ENCODE data around the gene GET4. TPM values are rescaled to one million over a fixed set of nuclear protein-coding genes. Genes with fewer than 3 reads are reported as not detected.
A peak's percentile ranks its signal among the peaks of the same experiment; 100 is the strongest.

The GET4 gene
- total and polyA plus RNA-seq, 2 of the 13 experiments (the other 11 are each of a cell fraction or from before 2014, with no cell fraction given): 28.2 to 35.2 TPM

- TF ChIP-seq, protein P1, sequence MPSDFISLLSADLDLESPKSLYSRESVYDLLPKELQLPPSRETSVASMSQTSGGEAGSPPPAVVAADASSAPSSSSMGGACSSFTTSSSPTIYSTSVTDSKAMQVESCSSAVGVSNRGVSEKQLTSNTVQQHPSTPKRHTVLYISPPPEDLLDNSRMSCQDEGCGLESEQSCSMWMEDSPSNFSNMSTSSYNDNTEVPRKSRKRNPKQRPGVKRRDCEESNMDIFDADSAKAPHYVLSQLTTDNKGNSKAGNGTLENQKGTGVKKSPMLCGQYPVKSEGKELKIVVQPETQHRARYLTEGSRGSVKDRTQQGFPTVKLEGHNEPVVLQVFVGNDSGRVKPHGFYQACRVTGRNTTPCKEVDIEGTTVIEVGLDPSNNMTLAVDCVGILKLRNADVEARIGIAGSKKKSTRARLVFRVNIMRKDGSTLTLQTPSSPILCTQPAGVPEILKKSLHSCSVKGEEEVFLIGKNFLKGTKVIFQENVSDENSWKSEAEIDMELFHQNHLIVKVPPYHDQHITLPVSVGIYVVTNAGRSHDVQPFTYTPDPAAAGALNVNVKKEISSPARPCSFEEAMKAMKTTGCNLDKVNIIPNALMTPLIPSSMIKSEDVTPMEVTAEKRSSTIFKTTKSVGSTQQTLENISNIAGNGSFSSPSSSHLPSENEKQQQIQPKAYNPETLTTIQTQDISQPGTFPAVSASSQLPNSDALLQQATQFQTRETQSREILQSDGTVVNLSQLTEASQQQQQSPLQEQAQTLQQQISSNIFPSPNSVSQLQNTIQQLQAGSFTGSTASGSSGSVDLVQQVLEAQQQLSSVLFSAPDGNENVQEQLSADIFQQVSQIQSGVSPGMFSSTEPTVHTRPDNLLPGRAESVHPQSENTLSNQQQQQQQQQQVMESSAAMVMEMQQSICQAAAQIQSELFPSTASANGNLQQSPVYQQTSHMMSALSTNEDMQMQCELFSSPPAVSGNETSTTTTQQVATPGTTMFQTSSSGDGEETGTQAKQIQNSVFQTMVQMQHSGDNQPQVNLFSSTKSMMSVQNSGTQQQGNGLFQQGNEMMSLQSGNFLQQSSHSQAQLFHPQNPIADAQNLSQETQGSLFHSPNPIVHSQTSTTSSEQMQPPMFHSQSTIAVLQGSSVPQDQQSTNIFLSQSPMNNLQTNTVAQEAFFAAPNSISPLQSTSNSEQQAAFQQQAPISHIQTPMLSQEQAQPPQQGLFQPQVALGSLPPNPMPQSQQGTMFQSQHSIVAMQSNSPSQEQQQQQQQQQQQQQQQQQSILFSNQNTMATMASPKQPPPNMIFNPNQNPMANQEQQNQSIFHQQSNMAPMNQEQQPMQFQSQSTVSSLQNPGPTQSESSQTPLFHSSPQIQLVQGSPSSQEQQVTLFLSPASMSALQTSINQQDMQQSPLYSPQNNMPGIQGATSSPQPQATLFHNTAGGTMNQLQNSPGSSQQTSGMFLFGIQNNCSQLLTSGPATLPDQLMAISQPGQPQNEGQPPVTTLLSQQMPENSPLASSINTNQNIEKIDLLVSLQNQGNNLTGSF (CRISPR knock-in tag; IDR thresholded peaks at IDR 0.05): no peak
- TF ChIP-seq REPIN1 (CRISPR knock-in tag; IDR thresholded peaks at IDR 0.05; ENCODE audit: borderline replicate concordance, low read depth) (peak; percentile 93), MAF1 (CRISPR knock-in tag; IDR thresholded peaks at IDR 0.05; ENCODE audit: borderline replicate concordance) (no peak), SMAD3 (CRISPR knock-in tag; IDR thresholded peaks at IDR 0.05) (peak; percentile 27; the same call in 1 of the 2 replicates), PPARG (CRISPR knock-in tag; conservative IDR thresholded peaks at IDR 0.05) (peak; percentile 43; the same call in 1 of the 2 replicates), TSC22D2 (CRISPR knock-in tag; IDR thresholded peaks at IDR 0.05; ENCODE audit: borderline replicate concordance) (no peak), KLF13 (CRISPR knock-in tag; IDR thresholded peaks at IDR 0.05) (no peak), PLRG1 (conservative IDR thresholded peaks at IDR 0.05) (no peak), ARID4A (CRISPR knock-in tag; IDR thresholded peaks at IDR 0.05; ENCODE audit: borderline replicate concordance) (peak; percentile 41; the same call in 1 of the 2 replicates), SSRP1 (CRISPR knock-in tag; IDR thresholded peaks at IDR 0.05) (no peak), MIER2 (CRISPR knock-in tag; IDR thresholded peaks at IDR 0.05) (no peak), AGO1 (IDR thresholded peaks at IDR 0.05; ENCODE audit: low read depth, low read length, poor library complexity, severe bottlenecking) (no peak)
- TF ChIP-seq, protein P2, sequence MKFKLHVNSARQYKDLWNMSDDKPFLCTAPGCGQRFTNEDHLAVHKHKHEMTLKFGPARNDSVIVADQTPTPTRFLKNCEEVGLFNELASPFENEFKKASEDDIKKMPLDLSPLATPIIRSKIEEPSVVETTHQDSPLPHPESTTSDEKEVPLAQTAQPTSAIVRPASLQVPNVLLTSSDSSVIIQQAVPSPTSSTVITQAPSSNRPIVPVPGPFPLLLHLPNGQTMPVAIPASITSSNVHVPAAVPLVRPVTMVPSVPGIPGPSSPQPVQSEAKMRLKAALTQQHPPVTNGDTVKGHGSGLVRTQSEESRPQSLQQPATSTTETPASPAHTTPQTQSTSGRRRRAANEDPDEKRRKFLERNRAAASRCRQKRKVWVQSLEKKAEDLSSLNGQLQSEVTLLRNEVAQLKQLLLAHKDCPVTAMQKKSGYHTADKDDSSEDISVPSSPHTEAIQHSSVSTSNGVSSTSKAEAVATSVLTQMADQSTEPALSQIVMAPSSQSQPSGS (CRISPR knock-in tag; IDR thresholded peaks at IDR 0.05): no peak
- TF ChIP-seq, protein P3, sequence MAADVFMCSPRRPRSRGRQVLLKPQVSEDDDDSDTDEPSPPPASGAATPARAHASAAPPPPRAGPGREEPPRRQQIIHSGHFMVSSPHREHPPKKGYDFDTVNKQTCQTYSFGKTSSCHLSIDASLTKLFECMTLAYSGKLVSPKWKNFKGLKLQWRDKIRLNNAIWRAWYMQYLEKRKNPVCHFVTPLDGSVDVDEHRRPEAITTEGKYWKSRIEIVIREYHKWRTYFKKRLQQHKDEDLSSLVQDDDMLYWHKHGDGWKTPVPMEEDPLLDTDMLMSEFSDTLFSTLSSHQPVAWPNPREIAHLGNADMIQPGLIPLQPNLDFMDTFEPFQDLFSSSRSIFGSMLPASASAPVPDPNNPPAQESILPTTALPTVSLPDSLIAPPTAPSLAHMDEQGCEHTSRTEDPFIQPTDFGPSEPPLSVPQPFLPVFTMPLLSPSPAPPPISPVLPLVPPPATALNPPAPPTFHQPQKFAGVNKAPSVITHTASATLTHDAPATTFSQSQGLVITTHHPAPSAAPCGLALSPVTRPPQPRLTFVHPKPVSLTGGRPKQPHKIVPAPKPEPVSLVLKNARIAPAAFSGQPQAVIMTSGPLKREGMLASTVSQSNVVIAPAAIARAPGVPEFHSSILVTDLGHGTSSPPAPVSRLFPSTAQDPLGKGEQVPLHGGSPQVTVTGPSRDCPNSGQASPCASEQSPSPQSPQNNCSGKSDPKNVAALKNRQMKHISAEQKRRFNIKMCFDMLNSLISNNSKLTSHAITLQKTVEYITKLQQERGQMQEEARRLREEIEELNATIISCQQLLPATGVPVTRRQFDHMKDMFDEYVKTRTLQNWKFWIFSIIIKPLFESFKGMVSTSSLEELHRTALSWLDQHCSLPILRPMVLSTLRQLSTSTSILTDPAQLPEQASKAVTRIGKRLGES (CRISPR knock-in tag; IDR thresholded peaks at IDR 0.05; ENCODE audit: borderline replicate concordance): no peak
Measured at GRCh38 chr7:926061-927030, 50.0 kb downstream of the GET4 start (continued).

All from HepG2 (cell line).